ENCODE measurements around the gene EPHX1. TPM values are rescaled to one million over a fixed set of nuclear protein-coding genes. Genes with fewer than 3 reads are reported as not detected.
A peak's percentile ranks its signal among the peaks of the same experiment; 100 is the strongest.

EPHX1 gene
- total RNA-seq, 1 donor from 2014 or later = 82.8 TPM

- peak; percentile 49 for TF ChIP-seq CTCF (IDR thresholded peaks at IDR 0.05; ENCODE audit: insufficient read depth, low read depth, low read length)
- TF ChIP-seq EZH2 (IDR thresholded peaks at IDR 0.05; ENCODE audit: insufficient read depth, low read length) = no peak
- no peak overlapping the region for H3K4me2 ChIP-seq (ENCODE audit: low read length)
- no peaks in the 10 kb centered on the region for H3K4me1 ChIP-seq (ENCODE audit: insufficient read depth, low read length)
- no peak overlapping the region for H3K9ac ChIP-seq (ENCODE audit: low read length)
- H3K36me3 ChIP-seq (ENCODE audit: insufficient read depth, low read length) = no peaks in the 10 kb centered on the region
- H3K27me3 Mint-ChIP-seq (ENCODE audit: low read depth, unreplicated experiment) = no peaks in the 10 kb centered on the region
- H3K4me1 Mint-ChIP-seq (ENCODE audit: low read depth, unreplicated experiment) = peaks cover 13% of the 10 kb centered on the region
- no peaks in the 10 kb centered on the region for H3K79me2 ChIP-seq (ENCODE audit: insufficient read depth, low read length)
- H3K9me3 ChIP-seq (ENCODE audit: insufficient read depth, low read depth, low read length) = no peaks in the 10 kb centered on the region
- no peak overlapping the region for H3K27ac Mint-ChIP-seq (ENCODE audit: unreplicated experiment)
- FAIRE-seq = no peak
- no peaks in the 10 kb centered on the region for H3K27me3 ChIP-seq (ENCODE audit: insufficient read depth, low read length)
- H3K36me3 Mint-ChIP-seq (ENCODE audit: low read depth, unreplicated experiment) = peaks cover 25% of the 10 kb centered on the region
- H3K27ac ChIP-seq (ENCODE audit: low read depth, low read length) = no peak overlapping the region
- peaks cover 5% of the 10 kb centered on the region for H4K20me1 ChIP-seq (ENCODE audit: insufficient read depth, low read length)
- H3K4me3 Mint-ChIP-seq (ENCODE audit: unreplicated experiment) = no peak overlapping the region
- no peak overlapping the region for H2AFZ ChIP-seq (ENCODE audit: low read depth, low read length)
- no peaks in the 10 kb centered on the region for H3K9me3 Mint-ChIP-seq (ENCODE audit: unreplicated experiment)
- no peak overlapping the region for H3K4me3 ChIP-seq (ENCODE audit: insufficient read depth, low read depth, low read length)
- peak; percentile 49 for DNase-seq (ENCODE audit: low read depth)
Measured at GRCh38 chr1:225845571-225846259, 35.8 kb downstream of the EPHX1 start.

- TF ChIP-seq EZH2 (IDR thresholded peaks at IDR 0.05; ENCODE audit: insufficient read depth, low read length) (no peak), CTCF (IDR thresholded peaks at IDR 0.05; ENCODE audit: insufficient read depth, low read depth, low read length) (no peak)
- no peaks in the 10 kb centered on the region for H3K9me3 ChIP-seq (ENCODE audit: insufficient read depth, low read depth, low read length)
- no peaks in the 10 kb centered on the region for H3K27me3 ChIP-seq (ENCODE audit: insufficient read depth, low read length)
- no peak overlapping the region for H2AFZ ChIP-seq (ENCODE audit: low read depth, low read length)
- H3K27ac Mint-ChIP-seq (ENCODE audit: unreplicated experiment) = no peak overlapping the region
- H3K9ac ChIP-seq (ENCODE audit: low read length) = no peak overlapping the region
- H3K27me3 Mint-ChIP-seq (ENCODE audit: low read depth, unreplicated experiment) = no peaks in the 10 kb centered on the region
- H3K36me3 Mint-ChIP-seq (ENCODE audit: low read depth, unreplicated experiment) = peaks cover 29% of the 10 kb centered on the region
- H3K4me3 Mint-ChIP-seq (ENCODE audit: unreplicated experiment) = no peak overlapping the region
- FAIRE-seq = no peak
- no peaks in the 10 kb centered on the region for H3K4me1 ChIP-seq (ENCODE audit: insufficient read depth, low read length)
- no peak overlapping the region for H3K27ac ChIP-seq (ENCODE audit: low read depth, low read length)
- peaks cover 5% of the 10 kb centered on the region for H4K20me1 ChIP-seq (ENCODE audit: insufficient read depth, low read length)
- H3K4me1 Mint-ChIP-seq (ENCODE audit: low read depth, unreplicated experiment) = peaks cover 13% of the 10 kb centered on the region
- H3K4me2 ChIP-seq (ENCODE audit: low read length) = no peak overlapping the region
- H3K36me3 ChIP-seq (ENCODE audit: insufficient read depth, low read length) = no peaks in the 10 kb centered on the region
- H3K4me3 ChIP-seq (ENCODE audit: insufficient read depth, low read depth, low read length) = no peak overlapping the region
- no peak for DNase-seq (ENCODE audit: low read depth)
- peaks cover 2% of the 10 kb centered on the region for H3K9me3 Mint-ChIP-seq (ENCODE audit: unreplicated experiment)
- no peaks in the 10 kb centered on the region for H3K79me2 ChIP-seq (ENCODE audit: insufficient read depth, low read length)
Measured at GRCh38 chr1:225846331-225847310, 36.7 kb downstream of the EPHX1 start.
